ENCODE data around the gene MYO1E. TPM values are rescaled to one million over a fixed set of nuclear protein-coding genes. Genes with fewer than 3 reads are reported as not detected.
A peak's percentile ranks its signal among the peaks of the same experiment; 100 is the strongest.

The MYO1E gene
- total and polyA plus RNA-seq, 4 experiments from 2014 or later: 2.1 to 4.6 TPM; not detected in 2

DNA sequence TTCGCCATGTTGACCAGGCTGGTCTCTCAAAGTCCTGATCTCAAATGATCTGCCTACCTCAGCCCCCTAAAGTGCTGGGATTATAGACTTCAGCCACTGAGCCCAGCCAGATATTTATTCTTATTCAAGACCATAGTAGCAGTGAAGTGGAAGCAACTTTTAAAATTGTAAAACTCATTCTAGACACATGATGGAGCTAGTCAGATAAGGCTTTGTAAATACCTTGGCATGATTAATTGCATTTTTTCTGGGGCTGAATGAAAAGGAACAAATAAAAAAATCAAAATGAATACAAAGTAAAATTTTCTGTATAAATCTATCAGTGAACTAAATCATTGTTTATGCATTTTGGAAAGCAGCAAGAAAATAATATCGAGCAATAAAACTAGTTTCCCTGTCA is 4.1 kb upstream of the MYO1E start:
- H3K9me3 Mint-ChIP-seq: peaks cover 0 to 2% (median 0%) of the 10 kb centered on the region in 8 donors
- no peaks in the 10 kb centered on the region for H3K36me3 Mint-ChIP-seq
- H3K27ac ChIP-seq (ENCODE audit: low read depth, low read length): no peak overlapping the region
- DNase-seq: no peak
- no peaks in the 10 kb centered on the region for H3K9me3 ChIP-seq (ENCODE audit: control insufficient read depth in 1 of 2, low read length in 2 of 2)
- H3K4me1 Mint-ChIP-seq: peaks cover 3 to 13% (median 11%) of the 10 kb centered on the region in 4 donors
- ChIA-PET CTCF (ENCODE audit: partially characterized antibody) (interaction anchor here (0.7 kb wide), 1 partner anchor 180 kb away, joined by 3 read pairs; no protein-coding TSS in a partner anchor), POLR2A (ENCODE audit: partially characterized antibody) (no interaction called here)
- no peak overlapping the region for H3K4me3 ChIP-seq (ENCODE audit: low read length in 2 of 2)
- no peak overlapping the region for H3K27ac Mint-ChIP-seq
- peaks cover 12% of the 10 kb centered on the region for H3K4me1 ChIP-seq (ENCODE audit: insufficient read depth, low read length)
- intact Hi-C loops (cut with micrococcal nuclease): no loop called here
- H3K27me3 ChIP-seq (ENCODE audit: insufficient read depth, low read length): peaks cover 10% of the 10 kb centered on the region
- H3K27me3 Mint-ChIP-seq: peaks cover 25 to 26% of the 10 kb centered on the region in 2 donors
- H3K4me3 Mint-ChIP-seq: no peak overlapping the region
- H3K36me3 ChIP-seq (ENCODE audit: insufficient read depth, low read length): no peaks in the 10 kb centered on the region

DNA sequence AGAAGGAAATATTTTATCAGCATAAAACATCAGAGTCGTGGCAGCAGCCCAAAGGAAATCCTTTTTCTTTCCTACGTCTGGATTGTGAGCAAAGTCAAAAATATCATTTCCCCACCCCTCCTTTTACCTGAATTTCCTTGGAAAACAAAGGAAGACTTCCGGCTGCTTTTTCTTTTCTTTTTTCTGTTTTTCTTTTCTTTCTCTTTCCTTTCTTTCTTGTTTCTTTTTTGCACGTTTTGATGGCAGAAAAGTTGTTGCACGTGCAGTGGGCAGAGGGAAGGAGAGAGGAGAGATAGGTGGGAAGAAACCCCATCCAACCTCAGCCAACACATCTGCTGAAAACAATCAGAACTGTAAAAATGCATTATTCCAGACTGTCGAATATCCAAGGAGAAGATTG is 544 bp upstream of the MYO1E start:
- POLR2A ChIA-PET (ENCODE audit: partially characterized antibody): no interaction called here
- DNase-seq: no peak
- peak overlapping the region in 1 of 2 donors; percentile 62 for H3K4me3 ChIP-seq (ENCODE audit: low read length in 2 of 2)
- H3K27ac Mint-ChIP-seq: no peak overlapping the region
- no peaks in the 10 kb centered on the region for H3K9me3 ChIP-seq (ENCODE audit: control insufficient read depth in 1 of 2, low read length in 2 of 2)
- peaks cover 14% of the 10 kb centered on the region for H3K27me3 ChIP-seq (ENCODE audit: insufficient read depth, low read length)
- no peaks in the 10 kb centered on the region for H3K36me3 ChIP-seq (ENCODE audit: insufficient read depth, low read length)
- H3K27me3 Mint-ChIP-seq: peaks cover 32 to 39% of the 10 kb centered on the region in 2 donors
- no peak overlapping the region for H3K27ac ChIP-seq (ENCODE audit: low read depth, low read length)
- H3K4me1 ChIP-seq (ENCODE audit: insufficient read depth, low read length): peaks cover 16% of the 10 kb centered on the region
- peaks cover 0 to 2% (median 0%) of the 10 kb centered on the region in 8 donors for H3K9me3 Mint-ChIP-seq
- peak overlapping the region; percentile 73 to 94 (median 86) for H3K4me3 Mint-ChIP-seq
- peaks cover 8 to 23% (median 18%) of the 10 kb centered on the region in 4 donors for H3K4me1 Mint-ChIP-seq
- CTCF ChIA-PET (ENCODE audit: partially characterized antibody): no interaction called here
- intact Hi-C loops (cut with micrococcal nuclease): no loop called here
- H3K36me3 Mint-ChIP-seq: no peaks in the 10 kb centered on the region

- peaks cover 0 to 2% (median 0%) of the 10 kb centered on the region in 8 donors for H3K9me3 Mint-ChIP-seq
- H3K4me1 ChIP-seq (ENCODE audit: insufficient read depth, low read length): peaks cover 16% of the 10 kb centered on the region
- ChIA-PET CTCF (ENCODE audit: partially characterized antibody) (no interaction called here), POLR2A (ENCODE audit: partially characterized antibody) (interaction anchor here (0.7 kb wide), 1 partner anchor 1090 kb away, joined by 3 read pairs; no protein-coding TSS in a partner anchor)
- H3K9me3 ChIP-seq (ENCODE audit: control insufficient read depth in 1 of 2, low read length in 2 of 2): no peaks in the 10 kb centered on the region
- H3K36me3 ChIP-seq (ENCODE audit: insufficient read depth, low read length): no peaks in the 10 kb centered on the region
- peaks cover 34 to 40% of the 10 kb centered on the region in 2 donors for H3K27me3 Mint-ChIP-seq
- peak overlapping the region in 1 of 2 donors; percentile 62 for H3K4me3 ChIP-seq (ENCODE audit: low read length in 2 of 2)
- H3K27ac Mint-ChIP-seq: peak overlapping the region in 1 of 7 donors; percentile 70
- peaks cover 8 to 23% (median 18%) of the 10 kb centered on the region in 4 donors for H3K4me1 Mint-ChIP-seq
- H3K27me3 ChIP-seq (ENCODE audit: insufficient read depth, low read length): peaks cover 14% of the 10 kb centered on the region
- H3K36me3 Mint-ChIP-seq: no peaks in the 10 kb centered on the region
- intact Hi-C loops (cut with micrococcal nuclease): no loop called here
- H3K27ac ChIP-seq (ENCODE audit: low read depth, low read length): no peak overlapping the region
- H3K4me3 Mint-ChIP-seq: peak overlapping the region; percentile 87 to 94 (median 90)
- DNase-seq: peak in 1 of 5 donors; percentile 2
Measured at GRCh38 chr15:59371458-59372351, 966 bp downstream of the MYO1E start.

DNA sequence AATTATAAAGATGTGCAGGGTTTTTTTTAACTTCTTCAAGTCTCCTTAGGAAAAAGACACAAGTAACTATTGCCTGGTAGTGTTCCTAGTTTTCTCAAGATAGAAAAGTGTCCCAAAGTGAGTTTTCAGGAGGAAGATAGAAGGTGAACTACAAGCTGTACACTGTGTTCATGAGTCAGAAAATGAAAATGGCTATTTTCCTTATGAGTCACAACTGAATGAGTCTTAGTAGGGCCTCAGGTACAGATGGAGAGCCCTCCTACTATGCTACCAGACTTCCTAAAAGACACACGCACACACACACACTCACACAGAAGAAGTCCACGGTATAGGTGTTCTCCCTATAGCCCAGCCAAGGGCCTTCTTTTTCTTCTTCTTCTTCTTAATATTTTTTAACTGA is 3.1 kb downstream of the MYO1E start:
- ChIA-PET POLR2A (ENCODE audit: partially characterized antibody) (no interaction called here), CTCF (ENCODE audit: partially characterized antibody) (no interaction called here)
- Mint-ChIP-seq H3K36me3 (no peaks in the 10 kb centered on the region), H3K4me3 (no peak overlapping the region), H3K27ac (no peak overlapping the region), H3K9me3 (peaks cover 0 to 2% (median 0%) of the 10 kb centered on the region in 8 donors), H3K4me1 (peaks cover 8 to 23% (median 18%) of the 10 kb centered on the region in 4 donors), H3K27me3 (peaks cover 31 to 36% of the 10 kb centered on the region in 2 donors)
- Histone ChIP-seq H3K27me3 (ENCODE audit: insufficient read depth, low read length) (peaks cover 14% of the 10 kb centered on the region), H3K36me3 (ENCODE audit: insufficient read depth, low read length) (no peaks in the 10 kb centered on the region), H3K4me1 (ENCODE audit: insufficient read depth, low read length) (peaks cover 16% of the 10 kb centered on the region), H3K9me3 (ENCODE audit: control insufficient read depth in 1 of 2, low read length in 2 of 2) (no peaks in the 10 kb centered on the region), H3K27ac (ENCODE audit: low read depth, low read length) (no peak overlapping the region), H3K4me3 (ENCODE audit: low read length in 2 of 2) (no peak overlapping the region)
- intact Hi-C loops (cut with micrococcal nuclease): no loop called here
- DNase-seq: no peak

- Histone ChIP-seq H3K36me3 (ENCODE audit: insufficient read depth, low read length) (no peaks in the 10 kb centered on the region), H3K4me1 (ENCODE audit: insufficient read depth, low read length) (peaks cover 4% of the 10 kb centered on the region), H3K27me3 (ENCODE audit: insufficient read depth, low read length) (peaks cover 5% of the 10 kb centered on the region), H3K27ac (ENCODE audit: low read depth, low read length) (no peak overlapping the region), H3K9me3 (ENCODE audit: control insufficient read depth in 1 of 2, low read length in 2 of 2) (no peaks in the 10 kb centered on the region), H3K4me3 (ENCODE audit: low read length in 2 of 2) (no peak overlapping the region)
- intact Hi-C loops (cut with micrococcal nuclease): no loop called here
- H3K4me3 Mint-ChIP-seq: no peak overlapping the region
- H3K4me1 Mint-ChIP-seq: peaks cover 5 to 9% (median 7%) of the 10 kb centered on the region in 4 donors
- H3K27ac Mint-ChIP-seq: no peak overlapping the region
- peaks cover 12 to 27% of the 10 kb centered on the region in 2 donors for H3K27me3 Mint-ChIP-seq
- no peak for DNase-seq
- no peaks in the 10 kb centered on the region for H3K36me3 Mint-ChIP-seq
- POLR2A ChIA-PET (ENCODE audit: partially characterized antibody): no interaction called here
- H3K9me3 Mint-ChIP-seq: peaks cover 0 to 2% (median 0%) of the 10 kb centered on the region in 8 donors
- CTCF ChIA-PET (ENCODE audit: partially characterized antibody): no interaction called here
Measured at GRCh38 chr15:59367022-59367451, 5.6 kb downstream of the MYO1E start.

GRCh38 chr15:59366333-59367021 is 6.2 kb downstream of the MYO1E start:
- ChIA-PET POLR2A (ENCODE audit: partially characterized antibody) (no interaction called here), CTCF (ENCODE audit: partially characterized antibody) (no interaction called here)
- peaks cover 0 to 2% (median 0%) of the 10 kb centered on the region in 8 donors for H3K9me3 Mint-ChIP-seq
- peaks cover 5 to 9% (median 7%) of the 10 kb centered on the region in 4 donors for H3K4me1 Mint-ChIP-seq
- Histone ChIP-seq H3K9me3 (ENCODE audit: control insufficient read depth in 1 of 2, low read length in 2 of 2) (no peaks in the 10 kb centered on the region), H3K4me1 (ENCODE audit: insufficient read depth, low read length) (peaks cover 3% of the 10 kb centered on the region), H3K4me3 (ENCODE audit: low read length in 2 of 2) (no peak overlapping the region), H3K36me3 (ENCODE audit: insufficient read depth, low read length) (no peaks in the 10 kb centered on the region), H3K27ac (ENCODE audit: low read depth, low read length) (no peak overlapping the region), H3K27me3 (ENCODE audit: insufficient read depth, low read length) (peaks cover 5% of the 10 kb centered on the region)
- intact Hi-C loops (cut with micrococcal nuclease): no loop called here
- no peak for DNase-seq
- no peak overlapping the region for H3K27ac Mint-ChIP-seq
- H3K4me3 Mint-ChIP-seq: no peak overlapping the region
- H3K27me3 Mint-ChIP-seq: peaks cover 12 to 27% of the 10 kb centered on the region in 2 donors
- H3K36me3 Mint-ChIP-seq: no peaks in the 10 kb centered on the region

- ChIA-PET CTCF (ENCODE audit: partially characterized antibody) (no interaction called here), POLR2A (ENCODE audit: partially characterized antibody) (no interaction called here)
- no peak overlapping the region for H3K27ac Mint-ChIP-seq
- Histone ChIP-seq H3K36me3 (ENCODE audit: insufficient read depth, low read length) (no peaks in the 10 kb centered on the region), H3K4me3 (ENCODE audit: low read length in 2 of 2) (no peak overlapping the region), H3K9me3 (ENCODE audit: control insufficient read depth in 1 of 2, low read length in 2 of 2) (no peaks in the 10 kb centered on the region), H3K4me1 (ENCODE audit: insufficient read depth, low read length) (no peaks in the 10 kb centered on the region), H3K27me3 (ENCODE audit: insufficient read depth, low read length) (no peaks in the 10 kb centered on the region), H3K27ac (ENCODE audit: low read depth, low read length) (no peak overlapping the region)
- no peak for DNase-seq
- intact Hi-C loops (cut with micrococcal nuclease): no loop called here
- no peaks in the 10 kb centered on the region for H3K4me1 Mint-ChIP-seq
- H3K27me3 Mint-ChIP-seq: peaks cover 4 to 17% of the 10 kb centered on the region in 2 donors
- no peak overlapping the region for H3K4me3 Mint-ChIP-seq
- H3K36me3 Mint-ChIP-seq: no peaks in the 10 kb centered on the region
- H3K9me3 Mint-ChIP-seq: peaks cover 0 to 2% (median 0%) of the 10 kb centered on the region in 8 donors
Measured at GRCh38 chr15:59364248-59364647, 8.4 kb downstream of the MYO1E start.

Measured in CD4-positive, alpha-beta memory T cell (primary cell).